ENCODE results near the gene SAMD4B. TPM values are rescaled to one million over a fixed set of nuclear protein-coding genes. Genes with fewer than 3 reads are reported as not detected.
A peak's percentile ranks its signal among the peaks of the same experiment; 100 is the strongest.

Gene SAMD4B
- total RNA-seq, 1 experiment from 2014 or later: 135 TPM

DNA sequence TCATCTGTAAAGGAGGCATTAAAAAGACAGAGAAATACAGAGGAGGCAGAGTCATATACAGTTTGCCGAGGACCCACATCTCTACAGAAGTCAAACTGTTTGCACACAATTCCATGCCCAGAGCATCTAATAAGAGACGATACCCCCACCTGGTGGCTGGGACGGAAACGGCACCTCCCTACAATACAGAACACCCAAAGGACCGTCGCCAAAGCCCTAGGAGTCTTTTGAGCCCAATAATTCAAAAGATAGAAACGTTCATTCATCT is 69.5 kb downstream of the SAMD4B start:
- H4K20me1 ChIP-seq (ENCODE audit: control insufficient read depth, insufficient read depth, insufficient read length): peaks cover 2% of the 10 kb centered on the region
- peaks cover 10 to 37% (median 24%) of the 10 kb centered on the region in 3 experiments for H3K36me3 Mint-ChIP-seq (ENCODE audit: insufficient read depth in 1 of 3, low read depth in 3 of 3)
- no peak overlapping the region for H2AK5ac ChIP-seq (ENCODE audit: insufficient read length, low read length)
- no peak overlapping the region for H3K18ac ChIP-seq (ENCODE audit: insufficient read length, low read depth, low read length)
- H3T11ph ChIP-seq (ENCODE audit: low read length): no peak overlapping the region
- no peak overlapping the region for H2BK12ac ChIP-seq (ENCODE audit: insufficient read length, low read depth, low read length)
- no peak overlapping the region for H4K8ac ChIP-seq (replicated peaks; ENCODE audit: insufficient read length, low read depth, low read length)
- no peaks in the 10 kb centered on the region for H3K27me3 ChIP-seq (ENCODE audit: insufficient read depth, low read length)
- H3K23ac ChIP-seq (ENCODE audit: insufficient read length, low read depth, low read length): no peak overlapping the region
- H3K27ac Mint-ChIP-seq: peak overlapping the region; percentile 55 to 85 (median 79); a peak in 5 of 7 replicates
- H3K27ac ChIP-seq (ENCODE audit: insufficient read length, low read depth, low read length): no peak overlapping the region
- H3K79me2 ChIP-seq (ENCODE audit: insufficient read depth, low read length): peaks cover 9% of the 10 kb centered on the region; the same call in 1 of the 2 replicates
- peak; percentile 81 for DNase-seq
- H3K56ac ChIP-seq (ENCODE audit: insufficient read length, low read depth, low read length): no peak overlapping the region
- H3K9me3 Mint-ChIP-seq: no peaks in the 10 kb centered on the region; a peak in 1 of 5 replicates
- no peak overlapping the region for H2AFZ ChIP-seq (ENCODE audit: low read length)
- no CpG with 5 or more reads among the region's 7 CpGs for WGBS (ENCODE audit: extremely low coverage, insufficient read length, low lambda C conversion rate)
- no peaks in the 10 kb centered on the region for H3K9me3 ChIP-seq (ENCODE audit: control insufficient read depth, low read depth, low read length)
- no peak overlapping the region for H3K4ac ChIP-seq (ENCODE audit: low read depth, low read length)
- peak overlapping the region; percentile 96 to 97 for H3K4me3 Mint-ChIP-seq
- H3K9ac ChIP-seq (ENCODE audit: extremely low read depth, insufficient read length, low read length): no peak overlapping the region
- H3K4me2 ChIP-seq (ENCODE audit: insufficient read depth, insufficient read length, low read length): peak overlapping the region; percentile 27
- TF ChIP-seq, protein P1, sequence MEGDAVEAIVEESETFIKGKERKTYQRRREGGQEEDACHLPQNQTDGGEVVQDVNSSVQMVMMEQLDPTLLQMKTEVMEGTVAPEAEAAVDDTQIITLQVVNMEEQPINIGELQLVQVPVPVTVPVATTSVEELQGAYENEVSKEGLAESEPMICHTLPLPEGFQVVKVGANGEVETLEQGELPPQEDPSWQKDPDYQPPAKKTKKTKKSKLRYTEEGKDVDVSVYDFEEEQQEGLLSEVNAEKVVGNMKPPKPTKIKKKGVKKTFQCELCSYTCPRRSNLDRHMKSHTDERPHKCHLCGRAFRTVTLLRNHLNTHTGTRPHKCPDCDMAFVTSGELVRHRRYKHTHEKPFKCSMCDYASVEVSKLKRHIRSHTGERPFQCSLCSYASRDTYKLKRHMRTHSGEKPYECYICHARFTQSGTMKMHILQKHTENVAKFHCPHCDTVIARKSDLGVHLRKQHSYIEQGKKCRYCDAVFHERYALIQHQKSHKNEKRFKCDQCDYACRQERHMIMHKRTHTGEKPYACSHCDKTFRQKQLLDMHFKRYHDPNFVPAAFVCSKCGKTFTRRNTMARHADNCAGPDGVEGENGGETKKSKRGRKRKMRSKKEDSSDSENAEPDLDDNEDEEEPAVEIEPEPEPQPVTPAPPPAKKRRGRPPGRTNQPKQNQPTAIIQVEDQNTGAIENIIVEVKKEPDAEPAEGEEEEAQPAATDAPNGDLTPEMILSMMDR (conservative IDR thresholded peaks at IDR 0.05): peak; percentile 96; the same call in 2 of the 3 replicates
- peaks cover 6% of the 10 kb centered on the region for H3K79me1 ChIP-seq (ENCODE audit: insufficient read depth, low read depth, low read length, poor library complexity, severe bottlenecking)
- H2BK5ac ChIP-seq (ENCODE audit: insufficient read length, low read length): no peak overlapping the region
- H2BK20ac ChIP-seq (ENCODE audit: low read depth, low read length, poor library complexity, severe bottlenecking): no peak overlapping the region
- peaks cover 40 to 49% of the 10 kb centered on the region in 2 experiments for H3K4me1 Mint-ChIP-seq
- H3K4me1 ChIP-seq (ENCODE audit: insufficient read depth, low read length): peaks cover 4% of the 10 kb centered on the region; the same call in 1 of the 2 replicates
- H2BK120ac ChIP-seq (ENCODE audit: low read depth, low read length, poor library complexity, severe bottlenecking): no peak overlapping the region
- H4K91ac ChIP-seq (ENCODE audit: insufficient read length, low read depth, low read length): no peak overlapping the region
- H3K27me3 Mint-ChIP-seq (ENCODE audit: low read depth): peaks cover 1% of the 10 kb centered on the region; the same call in 1 of the 2 replicates
- H4K5ac ChIP-seq (ENCODE audit: insufficient read length, low read depth, low read length): no peak overlapping the region
- H3K14ac ChIP-seq (ENCODE audit: insufficient read depth, low read length): no peak overlapping the region
- no peak overlapping the region for H2BK15ac ChIP-seq (ENCODE audit: low read depth, low read length)
- peaks cover 19% of the 10 kb centered on the region for H3K23me2 ChIP-seq (ENCODE audit: insufficient read length, low read depth, low read length, poor library complexity, severe bottlenecking)
